HepG2 (cell line): ENCODE measurements around the gene SLC27A2.

Experiments used
- BRD4 ChIP-seq: sonication (generic); formaldehyde crosslinking; IDR thresholded peaks from 2 replicates; pipeline ENCODE4 v1.4.0; 2020; ENCODE audit warnings: missing genetic modification reagents
- ELF4 ChIP-seq: sonication (generic); formaldehyde crosslinking; IDR thresholded peaks from 2 replicates; pipeline ENCODE4 v1.5.0; 2020; ENCODE audit warnings: missing genetic modification reagents, mild to moderate bottlenecking, moderate library complexity, borderline replicate concordance
- ISL2 ChIP-seq: sonication (generic); formaldehyde crosslinking; IDR thresholded peaks from 2 replicates; pipeline ENCODE4 v1.5.0; 2020; ENCODE audit warnings: missing genetic modification reagents
- KLF6 ChIP-seq: IDR thresholded peaks from 2 replicates; pipeline ENCODE4 v1.8.0; 2016; ENCODE audit warnings: missing biosample characterization, missing genetic modification reagents
- MBD4 ChIP-seq: IDR thresholded peaks from 2 replicates; pipeline ENCODE4 v1.6.1; 2012; ENCODE audit warnings: low read length, inconsistent platforms, borderline replicate concordance
- MYNN ChIP-seq: sonication (generic); formaldehyde crosslinking; IDR thresholded peaks from 2 replicates; pipeline ENCODE4 v1.4.0; 2020; ENCODE audit warnings: mild to moderate bottlenecking, low read depth, missing genetic modification reagents
- SALL1 ChIP-seq: sonication (generic); formaldehyde crosslinking; IDR thresholded peaks from 2 replicates; pipeline ENCODE4 v1.8.0; 2022; ENCODE audit warnings: mild to moderate bottlenecking, missing genetic modification reagents
- SMC3 ChIP-seq: IDR thresholded peaks from 2 replicates; pipeline ENCODE4 v1.6.1; 2011; ENCODE audit warnings: low read length, improper control_type of control experiment
- ZNF337 ChIP-seq: sonication (generic); formaldehyde crosslinking; IDR thresholded peaks from 2 replicates; pipeline ENCODE4 v1.5.1; 2020; ENCODE audit warnings: missing genetic modification reagents, low read depth, mild to moderate bottlenecking, borderline replicate concordance
- ZNF724P ChIP-seq: sonication (generic); formaldehyde crosslinking; IDR thresholded peaks from 2 replicates; pipeline ENCODE4 v1.8.0; 2022; ENCODE audit warnings: missing genetic modification reagents, borderline replicate concordance
- ZNF878 ChIP-seq: sonication (generic); formaldehyde crosslinking; IDR thresholded peaks from 2 replicates; pipeline ENCODE4 v1.8.1; 2023; ENCODE audit warnings: mild to moderate bottlenecking, missing genetic modification reagents, moderate library complexity
- TF ChIP-seq, protein P1 (sequence below): sonication (generic); formaldehyde crosslinking; IDR thresholded peaks from 2 replicates; pipeline ENCODE4 v1.5.0; 2020; ENCODE audit warnings: mild to moderate bottlenecking, missing genetic modification reagents, moderate library complexity

DNA sequence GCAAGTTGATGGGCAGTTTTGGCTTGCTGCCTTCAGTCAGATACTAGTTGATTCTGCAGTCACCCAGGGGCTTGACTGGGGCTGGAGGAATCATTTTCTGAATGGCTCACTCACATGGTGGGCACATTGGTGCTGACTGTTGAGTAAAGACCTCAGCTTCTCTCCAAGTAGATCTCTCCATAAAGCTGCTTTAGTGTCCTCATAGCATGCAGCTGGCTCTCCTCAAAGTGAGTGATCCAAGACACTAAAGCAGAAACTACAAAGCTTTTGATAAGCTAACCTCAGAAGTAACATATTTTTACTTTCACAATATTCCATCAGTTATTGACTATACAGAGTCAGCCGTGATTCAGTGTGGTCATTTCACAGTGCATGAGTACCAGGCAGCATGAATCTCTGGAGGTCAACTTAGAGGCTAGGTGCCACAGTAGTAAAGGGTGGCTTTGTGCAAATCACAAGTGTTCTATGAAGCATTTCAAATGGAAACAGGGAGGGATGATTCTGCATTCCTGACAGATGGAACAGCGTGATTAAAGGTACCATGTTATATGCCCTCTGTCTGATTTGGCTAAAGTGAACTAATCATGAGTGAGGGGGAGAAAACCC lies 38.6 kb upstream of the SLC27A2 start:
- TF ChIP-seq ISL2 (CRISPR knock-in tag): no peak
- no peak for TF ChIP-seq ELF4
- TF ChIP-seq ZNF724P (CRISPR knock-in tag): no peak
- TF ChIP-seq MBD4: no peak
- TF ChIP-seq BRD4 (CRISPR knock-in tag): no peak
- TF ChIP-seq KLF6 (CRISPR knock-in tag): no peak
- TF ChIP-seq ZNF337 (CRISPR knock-in tag): no peak
- no peak for TF ChIP-seq SALL1 (CRISPR knock-in tag)
- TF ChIP-seq SMC3: no peak
- TF ChIP-seq ZNF878 (CRISPR knock-in tag): no peak
- TF ChIP-seq, protein P1, sequence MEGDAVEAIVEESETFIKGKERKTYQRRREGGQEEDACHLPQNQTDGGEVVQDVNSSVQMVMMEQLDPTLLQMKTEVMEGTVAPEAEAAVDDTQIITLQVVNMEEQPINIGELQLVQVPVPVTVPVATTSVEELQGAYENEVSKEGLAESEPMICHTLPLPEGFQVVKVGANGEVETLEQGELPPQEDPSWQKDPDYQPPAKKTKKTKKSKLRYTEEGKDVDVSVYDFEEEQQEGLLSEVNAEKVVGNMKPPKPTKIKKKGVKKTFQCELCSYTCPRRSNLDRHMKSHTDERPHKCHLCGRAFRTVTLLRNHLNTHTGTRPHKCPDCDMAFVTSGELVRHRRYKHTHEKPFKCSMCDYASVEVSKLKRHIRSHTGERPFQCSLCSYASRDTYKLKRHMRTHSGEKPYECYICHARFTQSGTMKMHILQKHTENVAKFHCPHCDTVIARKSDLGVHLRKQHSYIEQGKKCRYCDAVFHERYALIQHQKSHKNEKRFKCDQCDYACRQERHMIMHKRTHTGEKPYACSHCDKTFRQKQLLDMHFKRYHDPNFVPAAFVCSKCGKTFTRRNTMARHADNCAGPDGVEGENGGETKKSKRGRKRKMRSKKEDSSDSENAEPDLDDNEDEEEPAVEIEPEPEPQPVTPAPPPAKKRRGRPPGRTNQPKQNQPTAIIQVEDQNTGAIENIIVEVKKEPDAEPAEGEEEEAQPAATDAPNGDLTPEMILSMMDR (CRISPR knock-in tag): no peak
- TF ChIP-seq MYNN: no peak
